Activated T-helper 1 cell treated with anti-CD3 and anti-CD28 coated beads, Interleukin-12 subunit alpha, Interleukin-12 subunit beta, Interleukin-2, Interleukin-4 antibody, amounts not matched to agents 30 ng/mL and 10 ng/mL and 1 ng/mL, durations not matched to agents 14 hours and 24 hours and 36 hours (primary cell): ENCODE measurements around the gene HPS5. TPM values are rescaled to one million over a fixed set of nuclear protein-coding genes. Genes with fewer than 3 reads are reported as not detected.
"Not testable (repeated sequence)": the region's sequence is repeated elsewhere in the genome, so short reads cannot be mapped to it uniquely, and the experiment has no call there.

Source experiments
- DNase-seq: peaks from one replicate; pipeline ENCODE4 v3.0.0; 2021; ENCODE audit warnings: low spot score
- H3K27ac Mint-ChIP-seq: one replicate; pipeline ENCODE4 v1.8.0; 2021; ENCODE audit warnings: mild to moderate bottlenecking, mixed read lengths
- H3K27me3 Mint-ChIP-seq: one replicate; pipeline ENCODE4 v1.8.0; 2022; ENCODE audit warnings: mild to moderate bottlenecking, moderate library complexity, mixed read lengths; ENCODE audit not compliant: insufficient read depth
- H3K36me3 Mint-ChIP-seq: one replicate; pipeline ENCODE4 v1.8.0; 2021; ENCODE audit warnings: low read depth, mixed read lengths
- H3K4me1 Mint-ChIP-seq: one replicate; pipeline ENCODE4 v1.8.0; 2021; ENCODE audit warnings: low read depth, mixed read lengths
- H3K4me3 Mint-ChIP-seq: one replicate; pipeline ENCODE4 v1.8.0; 2021; ENCODE audit warnings: mild to moderate bottlenecking, moderate library complexity, mixed read lengths
- H3K9me3 Mint-ChIP-seq: one replicate; pipeline ENCODE4 v1.8.0; 2021; ENCODE audit warnings: mixed read lengths
- intact Hi-C: fragments of 100-400 bp; cut with micrococcal nuclease; formaldehyde crosslinking; loops from one replicate; pipeline ENCODE4 v1.15.1; 2024
- total RNA-seq: library from RNA; stranded (reverse); gene quantifications from 2 replicates; pipeline ENCODE4 v1.2.3, GENCODE V29; 2022

The HPS5 gene
- total RNA-seq, 1 donor from 2014 or later: 19.9 TPM

- no peak overlapping the region for H3K27ac Mint-ChIP-seq
- intact Hi-C loops: no loop called here
- no peaks in the 10 kb centered on the region for H3K9me3 Mint-ChIP-seq
- no peak overlapping the region for H3K4me3 Mint-ChIP-seq
- no peak for DNase-seq
- H3K27me3 Mint-ChIP-seq: peaks cover 7% of the 10 kb centered on the region
- no peaks in the 10 kb centered on the region for H3K4me1 Mint-ChIP-seq
- H3K36me3 Mint-ChIP-seq: no peaks in the 10 kb centered on the region
Measured at GRCh38 chr11:18259259-18259658, 62.7 kb downstream of the HPS5 start.

DNA sequence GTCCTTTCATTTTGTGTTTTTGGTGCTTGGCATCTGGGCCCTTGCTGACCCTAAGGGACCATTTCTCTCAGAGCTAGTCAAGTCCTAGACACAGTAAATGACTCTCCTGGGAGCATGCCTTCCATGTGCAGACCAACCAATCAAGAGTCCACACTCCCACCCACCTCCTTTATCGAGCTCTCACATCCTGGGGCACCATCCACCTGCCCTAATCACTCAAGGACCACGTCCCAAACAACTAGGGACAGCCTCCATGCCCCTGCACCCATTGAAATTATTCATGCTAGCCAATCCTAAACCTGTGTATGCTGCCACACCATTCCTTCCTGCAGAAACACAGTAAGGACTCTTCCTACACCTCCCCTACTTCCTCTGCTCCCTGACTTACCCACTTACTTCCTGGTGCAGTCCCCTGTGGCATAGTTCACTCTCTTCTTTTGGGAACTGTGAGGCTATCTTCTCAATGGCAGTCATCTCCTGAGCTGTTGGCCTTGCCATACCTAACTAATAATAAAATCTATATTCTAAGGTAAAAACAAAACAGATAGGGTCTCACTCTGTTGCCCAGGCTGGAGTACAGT is 67.1 kb downstream of the HPS5 start:
- Mint-ChIP-seq H3K4me3 (no peak overlapping the region), H3K27me3 (peaks cover 9% of the 10 kb centered on the region), H3K36me3 (no peaks in the 10 kb centered on the region), H3K4me1 (no peaks in the 10 kb centered on the region), H3K9me3 (no peaks in the 10 kb centered on the region), H3K27ac (no peak overlapping the region)
- intact Hi-C loops: no loop called here
- no peak for DNase-seq

DNA sequence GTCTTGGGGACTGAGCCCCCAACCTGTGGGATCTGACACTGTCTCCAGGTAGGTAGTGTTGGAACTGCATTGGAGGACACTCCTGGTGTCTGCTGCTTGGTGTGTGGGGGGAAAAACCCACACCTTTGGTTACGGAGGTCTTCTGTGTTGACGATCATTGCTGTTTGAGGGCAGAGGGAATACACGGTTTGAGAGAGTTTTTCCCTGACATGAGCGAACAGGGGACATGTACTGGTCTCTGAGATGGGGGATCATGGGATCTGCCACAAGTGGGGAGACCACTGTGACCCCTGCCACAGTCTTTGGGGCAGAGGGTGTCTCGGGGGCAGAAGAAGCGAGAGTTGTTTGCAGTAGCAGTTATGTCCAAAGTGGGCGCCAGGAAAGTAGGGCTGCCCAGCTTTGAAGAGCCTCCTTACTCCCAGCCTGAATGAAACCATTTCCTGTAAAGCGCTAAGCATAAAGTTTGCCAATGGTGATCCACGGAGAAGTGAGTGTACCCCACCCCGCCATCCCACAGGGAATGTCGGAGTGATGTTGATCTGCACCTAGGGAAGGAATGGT is 68.1 kb downstream of the HPS5 start:
- intact Hi-C loops: no loop called here
- H3K4me1 Mint-ChIP-seq: no peaks in the 10 kb centered on the region

GRCh38 chr11:18253233-18253632 is 68.7 kb downstream of the HPS5 start:
- Mint-ChIP-seq H3K27ac (no peak overlapping the region), H3K36me3 (no peaks in the 10 kb centered on the region), H3K4me3 (no peak overlapping the region), H3K4me1 (peaks cover 4% of the 10 kb centered on the region), H3K9me3 (no peaks in the 10 kb centered on the region), H3K27me3 (peaks cover 13% of the 10 kb centered on the region)
- no peak for DNase-seq
- intact Hi-C loops: no loop called here

More for the DNA sequence above, 68.1 kb downstream of the HPS5 start:
- Mint-ChIP-seq H3K36me3 (no peaks in the 10 kb centered on the region), H3K27me3 (peaks cover 9% of the 10 kb centered on the region), H3K9me3 (no peaks in the 10 kb centered on the region), H3K27ac (no peak overlapping the region), H3K4me3 (no peak overlapping the region)
- no peak for DNase-seq

- Mint-ChIP-seq H3K9me3 (no peaks in the 10 kb centered on the region), H3K27ac (no peak within 1 kb of the TSS), H3K4me3 (no peak within 1 kb of the TSS), H3K36me3 (no peaks in the 10 kb centered on the region), H3K4me1 (peaks cover 38% of the 10 kb centered on the region), H3K27me3 (peaks cover 11% of the 10 kb centered on the region)
- no peak for DNase-seq
- intact Hi-C loops: loop anchor here (10.0 kb wide), 2 partner anchors 234 to 386 kb away; partner anchors contain the start of genes SERGEF and SPTY2D1
Measured at GRCh38 chr11:18248561-18248960, 73.4 kb downstream of the HPS5 start, which contains the start of gene SAA2. TSS of gene SAA2 (minus strand) at chr11:18248668. CDS start at chr11:18248011, 657 bp downstream.

GRCh38 chr11:18247191-18247581 is 74.8 kb downstream of the HPS5 start:
- not testable (repeated sequence) for H3K36me3 Mint-ChIP-seq, DNase-seq, H3K9me3 Mint-ChIP-seq
- peak overlapping the region; percentile 84 for H3K27ac Mint-ChIP-seq
- intact Hi-C loops: loop anchor here (10.0 kb wide), 2 partner anchors 232 to 388 kb away; partner anchors contain the start of genes SERGEF and SPTY2D1
- H3K4me1 Mint-ChIP-seq: peaks cover 39% of the 10 kb centered on the region
- H3K4me3 Mint-ChIP-seq: peak overlapping the region; percentile 66
- H3K27me3 Mint-ChIP-seq: peaks cover 11% of the 10 kb centered on the region

DNA sequence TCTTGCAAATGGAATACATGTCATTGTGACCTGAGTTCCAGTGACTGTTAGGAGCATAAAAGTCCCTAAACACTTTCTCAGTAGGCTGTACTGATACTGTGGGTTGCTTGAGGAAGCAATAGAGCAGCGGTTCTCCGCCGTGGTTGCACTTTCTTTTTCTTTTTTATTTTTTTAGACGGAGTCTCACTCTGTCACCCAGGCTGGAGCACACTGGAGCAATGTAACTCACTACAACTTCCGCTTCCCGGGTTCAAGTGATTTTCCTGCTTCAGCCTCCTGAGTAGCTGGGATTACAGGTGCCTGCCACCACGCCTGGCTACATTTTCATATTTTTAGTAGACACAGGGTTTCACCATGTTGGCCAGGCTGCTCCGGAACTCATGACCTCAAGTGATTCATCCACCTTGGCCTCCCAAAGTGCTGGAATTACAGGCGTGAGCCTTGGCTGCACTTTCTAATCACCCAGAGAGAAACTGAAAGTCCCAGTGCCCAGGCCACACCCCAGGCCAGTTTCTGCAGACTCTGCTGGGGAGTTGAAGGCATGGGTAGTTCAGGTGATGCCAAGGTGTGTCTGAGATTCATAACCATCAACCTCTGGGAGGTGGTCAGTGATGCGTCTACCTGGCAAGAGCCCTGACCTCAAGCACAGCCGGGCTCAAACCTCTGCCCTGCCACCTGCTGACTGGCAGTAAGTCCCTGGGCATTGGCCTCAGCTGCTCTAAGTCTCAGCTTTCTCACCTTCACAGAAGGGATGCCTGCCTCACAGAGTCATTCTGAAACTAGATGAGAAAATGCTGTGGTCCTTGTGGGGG is 75.4 kb downstream of the HPS5 start:
- Mint-ChIP-seq H3K4me3 (peak overlapping the region; percentile 66), H3K4me1 (peaks cover 39% of the 10 kb centered on the region), H3K27ac (peak overlapping the region; percentile 84)
- H3K9me3 Mint-ChIP-seq, H3K27me3 Mint-ChIP-seq, H3K36me3 Mint-ChIP-seq: not testable (repeated sequence)
- DNase-seq: peak; percentile 48
- intact Hi-C loops: loop anchor here (10.0 kb wide), 2 partner anchors 232 to 388 kb away; partner anchors contain the start of genes SERGEF and SPTY2D1

DNA sequence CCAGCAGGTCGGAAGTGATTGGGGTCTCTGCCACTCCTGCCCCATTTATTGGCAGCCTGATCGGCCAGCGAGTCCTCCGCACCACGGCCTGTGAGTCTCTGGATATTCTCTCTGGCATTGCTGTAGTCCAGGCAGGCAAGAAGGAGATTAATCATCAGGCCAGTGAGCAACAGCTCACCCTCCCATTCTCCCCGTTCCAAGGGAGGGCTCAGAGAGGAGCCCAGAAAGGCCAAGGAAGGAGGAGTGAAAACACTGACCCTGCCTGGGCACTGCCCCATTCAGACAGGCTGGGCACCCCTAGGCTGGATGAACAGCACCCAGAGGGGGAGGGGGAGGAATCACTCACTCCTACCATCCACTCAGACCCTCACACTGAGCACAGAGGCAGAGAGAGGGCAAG is 76.5 kb downstream of the HPS5 start:
- Mint-ChIP-seq H3K27ac (no peak overlapping the region), H3K9me3 (no peaks in the 10 kb centered on the region), H3K4me3 (no peak overlapping the region), H3K36me3 (no peaks in the 10 kb centered on the region), H3K27me3 (peaks cover 17% of the 10 kb centered on the region), H3K4me1 (peaks cover 39% of the 10 kb centered on the region)
- DNase-seq: no peak
- intact Hi-C loops: loop anchor here (2.0 to 10.0 kb wide), 3 partner anchors 231 to 389 kb away; partner anchors contain the start of genes SERGEF, SPTY2D1 and TSG101

- no peak overlapping the region for H3K4me3 Mint-ChIP-seq
- peaks cover 27% of the 10 kb centered on the region for H3K27me3 Mint-ChIP-seq
- intact Hi-C loops: loop anchor here (1.0 to 10.0 kb wide), 11 partner anchors 38 to 520 kb away; partner anchors contain the start of genes SERGEF, SPTY2D1 and TSG101
- H3K9me3 Mint-ChIP-seq: no peaks in the 10 kb centered on the region
- H3K36me3 Mint-ChIP-seq: no peaks in the 10 kb centered on the region
- DNase-seq: peak; percentile 65
- peak overlapping the region; percentile 10 for H3K27ac Mint-ChIP-seq
- H3K4me1 Mint-ChIP-seq: peaks cover 39% of the 10 kb centered on the region
Measured at GRCh38 chr11:18243783-18244362, 78.1 kb downstream of the HPS5 start.

- H3K27me3 Mint-ChIP-seq: peaks cover 50% of the 10 kb centered on the region
- H3K9me3 Mint-ChIP-seq: no peaks in the 10 kb centered on the region
- H3K4me3 Mint-ChIP-seq: no peak overlapping the region
- no peak for DNase-seq
- no peaks in the 10 kb centered on the region for H3K36me3 Mint-ChIP-seq
- H3K27ac Mint-ChIP-seq: no peak overlapping the region
- peaks cover 11% of the 10 kb centered on the region for H3K4me1 Mint-ChIP-seq
- intact Hi-C loops: loop anchor here (5.0 to 10.0 kb wide), 4 partner anchors 43 to 395 kb away; partner anchors contain the start of genes SERGEF and SPTY2D1
Measured at GRCh38 chr11:18239655-18240054, 82.3 kb downstream of the HPS5 start.

DNA sequence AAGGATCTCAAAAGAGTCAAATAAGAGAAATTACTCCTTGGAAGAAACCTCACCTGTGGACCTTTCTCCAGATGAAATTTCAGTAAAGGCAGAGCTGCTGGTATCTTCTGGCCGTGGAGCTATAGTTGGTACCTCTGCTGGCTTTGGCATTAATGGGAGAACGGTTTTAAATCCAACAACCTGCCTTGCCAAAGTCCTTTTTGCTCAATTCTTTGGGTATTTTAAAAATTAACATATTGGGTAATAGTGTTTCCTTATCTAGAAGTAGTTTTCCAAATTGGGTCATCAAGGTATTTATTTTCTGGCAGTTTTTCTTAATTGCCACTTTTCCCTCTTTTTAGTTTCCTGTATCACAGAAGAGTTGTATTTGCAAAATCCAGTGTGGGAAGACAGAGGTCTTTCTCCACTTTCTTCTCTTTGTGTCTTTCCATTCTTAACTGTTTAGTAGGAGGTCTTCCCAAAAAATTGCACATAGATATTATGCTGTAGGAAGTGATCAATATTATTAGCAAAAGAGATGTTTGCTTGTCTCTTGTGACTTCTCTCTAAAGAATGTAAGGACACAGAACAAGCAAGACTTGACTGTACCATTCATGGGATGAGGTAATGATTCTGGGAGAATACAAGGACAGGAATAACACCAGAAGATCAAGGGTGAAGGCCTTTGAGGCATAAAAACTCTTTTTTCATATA is 85.1 kb downstream of the HPS5 start, which contains the start of gene SAA4:
Gene SAA4 (minus strand): TSS at position 139 of the 693 bp plus-strand sequence. CDS start 876 bp downstream, outside the sequence.
- H3K27me3 Mint-ChIP-seq: peaks cover 48% of the 10 kb centered on the region

More for the DNA sequence above, 85.1 kb downstream of the HPS5 start, which contains the start of gene SAA4:
- Mint-ChIP-seq H3K4me3 (no peak within 1 kb of the TSS), H3K4me1 (no peaks in the 10 kb centered on the region), H3K9me3 (no peaks in the 10 kb centered on the region), H3K36me3 (no peaks in the 10 kb centered on the region), H3K27ac (peak within 1 kb of the TSS; percentile 32)
- DNase-seq: no peak
- intact Hi-C loops: no loop called here
